K562 treated with DMSO at 1 percent for 4 hours (cell line): ENCODE data around the gene APBA1. TPM values are rescaled to one million over a fixed set of nuclear protein-coding genes. Genes with fewer than 3 reads are reported as not detected.

Experiments used
- total RNA-seq: library from RNA; unstranded; fragments of 300-600 nt; gene quantifications from 2 replicates; pipeline ENCODE4 v1.2.3, GENCODE V29; 2022; ENCODE audit not compliant: insufficient read depth

APBA1 gene
- total RNA-seq = not detected in 2 replicates

DNA sequence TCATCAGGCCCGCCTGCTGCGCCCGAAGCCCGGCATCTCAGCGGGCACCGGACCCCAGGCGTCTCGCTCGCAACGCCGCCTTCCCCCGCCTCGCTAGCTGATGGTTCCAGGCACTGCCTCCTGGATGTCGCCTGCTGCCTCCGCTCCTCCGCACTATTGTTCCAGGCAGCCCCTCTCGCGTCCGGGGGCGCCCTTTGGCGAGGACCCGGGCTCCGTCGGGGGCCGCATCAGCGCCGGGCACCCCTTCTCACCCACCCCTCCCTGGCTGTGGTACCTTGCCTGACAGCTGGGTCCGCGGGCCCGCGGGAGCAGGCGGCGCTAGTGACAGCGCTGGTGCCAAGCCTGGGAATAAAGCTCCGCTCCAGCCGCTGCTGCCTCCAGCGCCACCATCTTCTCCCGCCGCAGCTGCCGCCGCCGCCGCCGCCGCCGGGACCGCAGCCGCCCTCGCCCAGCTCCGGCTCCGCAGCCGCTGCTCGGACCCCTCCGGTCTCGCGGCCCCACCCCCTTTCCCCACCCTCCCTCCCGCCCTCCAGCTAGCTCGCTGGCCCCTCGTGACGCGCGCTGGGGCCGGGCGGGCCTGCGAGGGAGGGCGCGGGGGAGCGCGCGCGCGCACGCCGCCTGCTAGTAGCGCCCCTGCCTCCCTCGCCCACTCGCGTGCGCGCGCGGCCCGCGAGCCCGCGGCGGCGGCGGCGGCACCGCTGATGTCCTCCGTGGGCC is at the start of gene APBA1:
TSS of gene APBA1 (minus strand) at position 493 of the 717 bp plus-strand sequence.

Other genes with a start within 250 kb of the APBA1 start
- gene PTAR1, start 87.6 kb upstream of the APBA1 start, total RNA-seq = 9.3 and 14.4 TPM in 2 replicates
- gene CFAP95, start 148.4 kb upstream of the APBA1 start, total RNA-seq = not detected in 2 replicates